ENCODE data around the gene STARD6.

DNA sequence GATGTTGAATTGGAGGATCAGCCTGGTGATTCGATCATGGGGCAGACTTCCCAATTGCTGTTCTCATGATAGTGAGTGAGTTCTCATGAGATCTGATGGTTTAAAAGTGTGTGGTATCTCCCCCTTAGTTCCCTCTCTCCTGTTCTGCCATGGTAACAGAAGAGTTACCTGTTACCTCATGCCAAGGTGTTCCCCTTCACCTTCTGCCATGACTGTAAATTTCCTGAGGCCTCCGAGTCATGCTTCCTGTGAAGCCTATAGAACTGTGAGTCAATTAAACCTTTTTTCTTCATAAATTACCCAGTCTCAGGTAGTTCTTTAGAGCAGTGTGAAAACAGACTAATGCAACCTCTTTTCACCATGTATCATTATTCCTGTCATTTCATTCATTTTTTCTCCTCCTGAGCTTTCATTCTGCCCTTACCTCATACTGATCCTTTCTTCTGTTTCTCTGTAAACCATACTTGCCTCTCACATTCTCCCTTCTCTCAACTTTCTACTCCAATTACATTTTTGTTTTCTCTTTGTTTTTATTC is 22.0 kb downstream of the STARD6 start:
- TF ChIP-seq POLR2AphosphoS5 (IDR thresholded peaks at IDR 0.05; ENCODE audit: low read depth), result no peak
- TF ChIP-seq, protein P1, sequence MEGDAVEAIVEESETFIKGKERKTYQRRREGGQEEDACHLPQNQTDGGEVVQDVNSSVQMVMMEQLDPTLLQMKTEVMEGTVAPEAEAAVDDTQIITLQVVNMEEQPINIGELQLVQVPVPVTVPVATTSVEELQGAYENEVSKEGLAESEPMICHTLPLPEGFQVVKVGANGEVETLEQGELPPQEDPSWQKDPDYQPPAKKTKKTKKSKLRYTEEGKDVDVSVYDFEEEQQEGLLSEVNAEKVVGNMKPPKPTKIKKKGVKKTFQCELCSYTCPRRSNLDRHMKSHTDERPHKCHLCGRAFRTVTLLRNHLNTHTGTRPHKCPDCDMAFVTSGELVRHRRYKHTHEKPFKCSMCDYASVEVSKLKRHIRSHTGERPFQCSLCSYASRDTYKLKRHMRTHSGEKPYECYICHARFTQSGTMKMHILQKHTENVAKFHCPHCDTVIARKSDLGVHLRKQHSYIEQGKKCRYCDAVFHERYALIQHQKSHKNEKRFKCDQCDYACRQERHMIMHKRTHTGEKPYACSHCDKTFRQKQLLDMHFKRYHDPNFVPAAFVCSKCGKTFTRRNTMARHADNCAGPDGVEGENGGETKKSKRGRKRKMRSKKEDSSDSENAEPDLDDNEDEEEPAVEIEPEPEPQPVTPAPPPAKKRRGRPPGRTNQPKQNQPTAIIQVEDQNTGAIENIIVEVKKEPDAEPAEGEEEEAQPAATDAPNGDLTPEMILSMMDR (conservative IDR thresholded peaks at IDR 0.05; ENCODE audit: low read depth in 2 of 2), result no peak
- TF ChIP-seq EZH2 (IDR thresholded peaks at IDR 0.05; ENCODE audit: low read depth, unreplicated experiment), result no peak
- no peak for TF ChIP-seq CREB1 (CRISPR knock-in tag; IDR thresholded peaks at IDR 0.05; ENCODE audit: low read depth)
- TF ChIP-seq STAT1 (IDR thresholded peaks at IDR 0.05; ENCODE audit: unreplicated experiment), result no peak
- TF ChIP-seq NANOG (IDR thresholded peaks at IDR 0.05; ENCODE audit: borderline replicate concordance), result no peak
- TF ChIP-seq JUNB (IDR thresholded peaks at IDR 0.05; ENCODE audit: unreplicated experiment), result no peak
- TF ChIP-seq, protein P2, sequence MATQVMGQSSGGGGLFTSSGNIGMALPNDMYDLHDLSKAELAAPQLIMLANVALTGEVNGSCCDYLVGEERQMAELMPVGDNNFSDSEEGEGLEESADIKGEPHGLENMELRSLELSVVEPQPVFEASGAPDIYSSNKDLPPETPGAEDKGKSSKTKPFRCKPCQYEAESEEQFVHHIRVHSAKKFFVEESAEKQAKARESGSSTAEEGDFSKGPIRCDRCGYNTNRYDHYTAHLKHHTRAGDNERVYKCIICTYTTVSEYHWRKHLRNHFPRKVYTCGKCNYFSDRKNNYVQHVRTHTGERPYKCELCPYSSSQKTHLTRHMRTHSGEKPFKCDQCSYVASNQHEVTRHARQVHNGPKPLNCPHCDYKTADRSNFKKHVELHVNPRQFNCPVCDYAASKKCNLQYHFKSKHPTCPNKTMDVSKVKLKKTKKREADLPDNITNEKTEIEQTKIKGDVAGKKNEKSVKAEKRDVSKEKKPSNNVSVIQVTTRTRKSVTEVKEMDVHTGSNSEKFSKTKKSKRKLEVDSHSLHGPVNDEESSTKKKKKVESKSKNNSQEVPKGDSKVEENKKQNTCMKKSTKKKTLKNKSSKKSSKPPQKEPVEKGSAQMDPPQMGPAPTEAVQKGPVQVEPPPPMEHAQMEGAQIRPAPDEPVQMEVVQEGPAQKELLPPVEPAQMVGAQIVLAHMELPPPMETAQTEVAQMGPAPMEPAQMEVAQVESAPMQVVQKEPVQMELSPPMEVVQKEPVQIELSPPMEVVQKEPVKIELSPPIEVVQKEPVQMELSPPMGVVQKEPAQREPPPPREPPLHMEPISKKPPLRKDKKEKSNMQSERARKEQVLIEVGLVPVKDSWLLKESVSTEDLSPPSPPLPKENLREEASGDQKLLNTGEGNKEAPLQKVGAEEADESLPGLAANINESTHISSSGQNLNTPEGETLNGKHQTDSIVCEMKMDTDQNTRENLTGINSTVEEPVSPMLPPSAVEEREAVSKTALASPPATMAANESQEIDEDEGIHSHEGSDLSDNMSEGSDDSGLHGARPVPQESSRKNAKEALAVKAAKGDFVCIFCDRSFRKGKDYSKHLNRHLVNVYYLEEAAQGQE (IDR thresholded peaks at IDR 0.05; ENCODE audit: unreplicated experiment), result no peak
- TF ChIP-seq EZH2phosphoT487 (IDR thresholded peaks at IDR 0.05; ENCODE audit: unreplicated experiment), result no peak
- TF ChIP-seq, protein P3, sequence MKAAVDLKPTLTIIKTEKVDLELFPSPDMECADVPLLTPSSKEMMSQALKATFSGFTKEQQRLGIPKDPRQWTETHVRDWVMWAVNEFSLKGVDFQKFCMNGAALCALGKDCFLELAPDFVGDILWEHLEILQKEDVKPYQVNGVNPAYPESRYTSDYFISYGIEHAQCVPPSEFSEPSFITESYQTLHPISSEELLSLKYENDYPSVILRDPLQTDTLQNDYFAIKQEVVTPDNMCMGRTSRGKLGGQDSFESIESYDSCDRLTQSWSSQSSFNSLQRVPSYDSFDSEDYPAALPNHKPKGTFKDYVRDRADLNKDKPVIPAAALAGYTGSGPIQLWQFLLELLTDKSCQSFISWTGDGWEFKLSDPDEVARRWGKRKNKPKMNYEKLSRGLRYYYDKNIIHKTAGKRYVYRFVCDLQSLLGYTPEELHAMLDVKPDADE (IDR thresholded peaks at IDR 0.05), result no peak
- TF ChIP-seq ZNF331 (CRISPR knock-in tag; IDR thresholded peaks at IDR 0.05; ENCODE audit: low read depth), result no peak
- no peak for TF ChIP-seq ZNF114 (CRISPR knock-in tag; IDR thresholded peaks at IDR 0.05)

All from GM23338 (cell line).